ENCODE measurements around the gene TGFBR2.

DNA sequence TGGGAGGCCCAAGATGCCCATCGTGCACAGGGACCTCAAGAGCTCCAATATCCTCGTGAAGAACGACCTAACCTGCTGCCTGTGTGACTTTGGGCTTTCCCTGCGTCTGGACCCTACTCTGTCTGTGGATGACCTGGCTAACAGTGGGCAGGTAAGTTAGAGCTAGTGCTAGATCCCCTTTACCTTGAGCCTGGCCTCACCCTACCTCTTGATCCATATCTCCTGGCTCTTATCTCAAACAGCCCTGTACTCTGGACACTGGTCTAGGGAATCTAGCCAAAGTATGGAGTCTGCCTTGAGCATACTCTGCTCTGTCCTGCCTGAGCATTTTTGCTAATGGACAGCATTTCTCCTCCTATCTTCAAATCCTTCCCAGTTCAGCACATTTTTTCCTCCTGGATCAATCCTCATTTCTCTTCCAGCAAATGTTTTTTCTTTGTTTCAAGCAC, 65.9 kb downstream of the TGFBR2 start:
- TF ChIP-seq, protein P1, sequence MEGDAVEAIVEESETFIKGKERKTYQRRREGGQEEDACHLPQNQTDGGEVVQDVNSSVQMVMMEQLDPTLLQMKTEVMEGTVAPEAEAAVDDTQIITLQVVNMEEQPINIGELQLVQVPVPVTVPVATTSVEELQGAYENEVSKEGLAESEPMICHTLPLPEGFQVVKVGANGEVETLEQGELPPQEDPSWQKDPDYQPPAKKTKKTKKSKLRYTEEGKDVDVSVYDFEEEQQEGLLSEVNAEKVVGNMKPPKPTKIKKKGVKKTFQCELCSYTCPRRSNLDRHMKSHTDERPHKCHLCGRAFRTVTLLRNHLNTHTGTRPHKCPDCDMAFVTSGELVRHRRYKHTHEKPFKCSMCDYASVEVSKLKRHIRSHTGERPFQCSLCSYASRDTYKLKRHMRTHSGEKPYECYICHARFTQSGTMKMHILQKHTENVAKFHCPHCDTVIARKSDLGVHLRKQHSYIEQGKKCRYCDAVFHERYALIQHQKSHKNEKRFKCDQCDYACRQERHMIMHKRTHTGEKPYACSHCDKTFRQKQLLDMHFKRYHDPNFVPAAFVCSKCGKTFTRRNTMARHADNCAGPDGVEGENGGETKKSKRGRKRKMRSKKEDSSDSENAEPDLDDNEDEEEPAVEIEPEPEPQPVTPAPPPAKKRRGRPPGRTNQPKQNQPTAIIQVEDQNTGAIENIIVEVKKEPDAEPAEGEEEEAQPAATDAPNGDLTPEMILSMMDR (IDR thresholded peaks at IDR 0.05) = no peak
- TF ChIP-seq POLR2A (IDR thresholded peaks at IDR 0.05) = no peak

All from prostate gland (tissue), 2 donors.